Activated CD4-positive, alpha-beta T cell treated with anti-CD3 and anti-CD28 coated beads, Interleukin-2, amount 10 ng/mL, durations not matched to agents 24 days and 14 days (primary cell): ENCODE measurements around the gene ARHGEF17. TPM values are rescaled to one million over a fixed set of nuclear protein-coding genes. Genes with fewer than 3 reads are reported as not detected.
A peak's percentile ranks its signal among the peaks of the same experiment; 100 is the strongest.

Experiments
- DNase-seq: peaks from one replicate; pipeline ENCODE4 v3.0.0; 2022
- H3K27ac Mint-ChIP-seq: one replicate; pipeline ENCODE4 v1.8.0; 2022; ENCODE audit warnings: mild to moderate bottlenecking, mixed read lengths
- H3K27me3 Mint-ChIP-seq: one replicate; pipeline ENCODE4 v1.8.0; 2022; ENCODE audit warnings: mixed read lengths
- H3K36me3 Mint-ChIP-seq: one replicate; pipeline ENCODE4 v1.8.0; 2022; ENCODE audit warnings: low read depth, mild to moderate bottlenecking, mixed read lengths
- H3K4me1 Mint-ChIP-seq: one replicate; pipeline ENCODE4 v1.8.0; 2021; ENCODE audit warnings: mixed read lengths
- H3K4me3 Mint-ChIP-seq: one replicate; pipeline ENCODE4 v1.8.0; 2022; ENCODE audit warnings: mild to moderate bottlenecking, moderate library complexity, mixed read lengths
- H3K9me3 Mint-ChIP-seq: one replicate; pipeline ENCODE4 v1.8.0; 2021; ENCODE audit warnings: mixed read lengths
- intact Hi-C: fragments of 100-400 bp; cut with micrococcal nuclease; formaldehyde crosslinking; loops from one replicate; pipeline ENCODE4 v1.15.1; 2023
- total RNA-seq: library from RNA; stranded (reverse); gene quantifications from 2 replicates; pipeline ENCODE4 v1.2.3, GENCODE V29; 2022

ARHGEF17 gene
- total RNA-seq, 1 donor from 2014 or later: not detected

DNA sequence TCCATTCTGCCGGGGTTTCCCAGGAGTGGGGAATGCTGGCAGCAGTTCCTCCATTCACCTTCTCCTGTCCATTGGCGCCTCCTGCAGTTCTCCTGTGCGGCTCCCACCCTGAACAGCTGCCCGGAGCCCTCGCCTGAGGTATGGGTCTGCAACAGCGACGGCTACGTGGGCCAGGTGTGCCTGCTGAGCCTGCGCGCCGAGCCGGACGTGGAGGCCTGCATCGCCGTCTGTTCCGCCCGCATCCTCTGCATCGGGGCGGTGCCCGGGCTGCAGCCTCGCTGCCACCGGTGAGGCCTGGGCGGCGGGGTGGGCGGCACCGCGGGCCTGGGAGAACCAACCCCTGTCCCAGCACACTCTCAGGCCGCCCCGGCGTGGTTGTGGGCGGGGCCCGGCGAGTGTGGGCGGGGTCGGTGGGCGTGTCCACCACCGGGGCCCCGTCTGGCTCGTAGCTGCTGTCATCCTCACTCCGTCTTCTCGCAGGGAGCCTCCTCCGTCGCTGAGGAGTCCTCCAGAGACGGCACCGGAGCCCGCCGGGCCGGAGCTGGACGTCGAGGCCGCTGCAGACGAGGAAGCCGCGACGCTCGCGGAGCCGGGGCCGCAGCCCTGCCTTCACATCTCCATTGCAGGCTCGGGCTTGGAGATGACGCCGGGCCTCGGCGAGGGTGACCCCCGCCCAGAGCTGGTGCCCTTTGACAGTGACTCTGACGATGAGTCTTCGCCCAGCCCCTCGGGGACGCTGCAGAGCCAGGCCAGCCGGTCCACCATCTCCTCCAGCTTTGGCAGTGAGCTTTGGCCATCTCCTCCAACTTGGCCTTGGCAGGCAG is 54.1 kb downstream of the ARHGEF17 start:
- H3K4me1 Mint-ChIP-seq: peaks cover 10% of the 10 kb centered on the region
- intact Hi-C loops: no loop called here
- H3K36me3 Mint-ChIP-seq: no peaks in the 10 kb centered on the region
- no peak for DNase-seq
- no peaks in the 10 kb centered on the region for H3K9me3 Mint-ChIP-seq
- no peaks in the 10 kb centered on the region for H3K27me3 Mint-ChIP-seq
- H3K4me3 Mint-ChIP-seq: no peak overlapping the region
- H3K27ac Mint-ChIP-seq: no peak overlapping the region

- Mint-ChIP-seq H3K4me1 (peaks cover 19% of the 10 kb centered on the region), H3K9me3 (no peaks in the 10 kb centered on the region), H3K27me3 (no peaks in the 10 kb centered on the region), H3K4me3 (no peak overlapping the region), H3K27ac (no peak overlapping the region), H3K36me3 (no peaks in the 10 kb centered on the region)
- intact Hi-C loops: no loop called here
- DNase-seq: no peak
Measured at GRCh38 chr11:73363147-73363546, 55.1 kb downstream of the ARHGEF17 start.

DNA sequence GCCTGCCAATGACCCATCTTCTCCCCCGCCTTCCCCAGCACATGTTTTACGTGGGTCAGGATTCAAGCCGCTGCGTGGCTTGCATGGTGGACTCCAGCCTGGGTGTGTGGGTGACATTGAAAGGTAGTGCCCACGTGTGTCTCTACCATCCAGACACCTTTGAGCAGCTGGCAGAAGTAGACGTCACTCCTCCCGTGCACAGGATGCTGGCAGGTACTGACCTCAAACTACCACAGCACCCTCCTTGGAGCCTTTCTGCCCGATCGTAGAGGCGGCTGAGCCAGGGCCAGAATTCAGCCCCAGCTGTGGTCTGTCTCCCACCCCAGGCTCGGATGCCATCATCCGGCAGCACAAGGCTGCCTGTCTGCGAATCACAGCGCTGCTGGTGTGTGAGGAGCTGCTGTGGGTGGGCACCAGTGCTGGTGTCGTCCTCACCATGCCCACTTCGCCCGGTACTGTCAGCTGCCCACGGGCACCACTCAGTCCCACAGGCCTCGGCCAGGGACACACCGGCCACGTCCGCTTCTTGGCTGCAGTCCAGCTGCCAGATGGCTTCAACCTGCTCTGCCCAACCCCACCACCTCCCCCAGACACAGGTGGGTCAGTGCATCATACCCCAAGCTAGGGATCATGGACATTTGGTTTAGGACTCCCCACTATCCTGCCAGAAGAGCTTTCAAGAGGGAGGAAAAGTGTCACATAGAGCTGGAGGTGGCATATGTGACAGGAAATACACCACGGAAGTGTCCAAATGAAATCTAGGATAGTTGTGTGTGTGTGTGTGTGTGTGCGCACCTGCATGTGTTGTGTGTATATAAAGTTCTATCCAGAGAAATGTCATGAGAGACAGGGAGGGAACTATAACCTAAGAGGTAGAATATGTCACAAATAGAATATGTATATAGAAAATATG is 57.5 kb downstream of the ARHGEF17 start:
- peaks cover 19% of the 10 kb centered on the region for H3K4me1 Mint-ChIP-seq
- no peak for DNase-seq
- H3K27ac Mint-ChIP-seq: peak overlapping the region; percentile 46
- intact Hi-C loops: no loop called here
- H3K36me3 Mint-ChIP-seq: no peaks in the 10 kb centered on the region
- H3K27me3 Mint-ChIP-seq: no peaks in the 10 kb centered on the region
- H3K9me3 Mint-ChIP-seq: no peaks in the 10 kb centered on the region
- H3K4me3 Mint-ChIP-seq: peak overlapping the region; percentile 7

- Mint-ChIP-seq H3K36me3 (no peaks in the 10 kb centered on the region), H3K4me1 (peaks cover 19% of the 10 kb centered on the region), H3K4me3 (peak overlapping the region; percentile 7), H3K27me3 (no peaks in the 10 kb centered on the region), H3K9me3 (no peaks in the 10 kb centered on the region), H3K27ac (peak overlapping the region; percentile 46)
- peak; percentile 78 for DNase-seq
- intact Hi-C loops: no loop called here
Measured at GRCh38 chr11:73366265-73366610, 58.2 kb downstream of the ARHGEF17 start.

DNA sequence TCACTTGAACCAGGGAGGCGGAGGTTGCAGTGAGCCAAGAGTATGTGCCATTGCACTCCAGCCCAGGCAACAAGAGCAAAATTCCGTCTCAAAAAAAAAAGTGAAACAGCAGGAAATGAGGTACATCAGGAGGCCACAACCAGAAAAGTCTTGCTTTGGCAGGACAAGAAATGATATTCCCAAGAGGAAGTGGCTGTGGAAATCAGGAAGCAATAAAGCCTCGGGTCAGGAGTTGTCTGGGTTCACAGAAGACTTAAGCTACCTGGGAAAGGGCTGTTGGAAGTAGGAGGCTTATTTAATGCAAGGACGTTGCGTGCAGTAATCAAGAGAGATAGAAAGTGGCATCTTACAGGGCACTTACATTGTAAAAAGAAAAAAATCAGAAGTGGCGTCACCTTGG is 58.9 kb downstream of the ARHGEF17 start:
- peaks cover 21% of the 10 kb centered on the region for H3K4me1 Mint-ChIP-seq
- no peaks in the 10 kb centered on the region for H3K27me3 Mint-ChIP-seq
- DNase-seq: no peak
- H3K36me3 Mint-ChIP-seq: no peaks in the 10 kb centered on the region
- no peak overlapping the region for H3K27ac Mint-ChIP-seq
- intact Hi-C loops: no loop called here
- H3K9me3 Mint-ChIP-seq: no peaks in the 10 kb centered on the region
- no peak overlapping the region for H3K4me3 Mint-ChIP-seq

GRCh38 chr11:73367482-73368024 is 59.5 kb downstream of the ARHGEF17 start:
- no peak overlapping the region for H3K4me3 Mint-ChIP-seq
- no peaks in the 10 kb centered on the region for H3K27me3 Mint-ChIP-seq
- peaks cover 21% of the 10 kb centered on the region for H3K4me1 Mint-ChIP-seq
- no peak overlapping the region for H3K27ac Mint-ChIP-seq
- DNase-seq: no peak
- no peaks in the 10 kb centered on the region for H3K36me3 Mint-ChIP-seq
- no peaks in the 10 kb centered on the region for H3K9me3 Mint-ChIP-seq
- intact Hi-C loops: no loop called here

DNA sequence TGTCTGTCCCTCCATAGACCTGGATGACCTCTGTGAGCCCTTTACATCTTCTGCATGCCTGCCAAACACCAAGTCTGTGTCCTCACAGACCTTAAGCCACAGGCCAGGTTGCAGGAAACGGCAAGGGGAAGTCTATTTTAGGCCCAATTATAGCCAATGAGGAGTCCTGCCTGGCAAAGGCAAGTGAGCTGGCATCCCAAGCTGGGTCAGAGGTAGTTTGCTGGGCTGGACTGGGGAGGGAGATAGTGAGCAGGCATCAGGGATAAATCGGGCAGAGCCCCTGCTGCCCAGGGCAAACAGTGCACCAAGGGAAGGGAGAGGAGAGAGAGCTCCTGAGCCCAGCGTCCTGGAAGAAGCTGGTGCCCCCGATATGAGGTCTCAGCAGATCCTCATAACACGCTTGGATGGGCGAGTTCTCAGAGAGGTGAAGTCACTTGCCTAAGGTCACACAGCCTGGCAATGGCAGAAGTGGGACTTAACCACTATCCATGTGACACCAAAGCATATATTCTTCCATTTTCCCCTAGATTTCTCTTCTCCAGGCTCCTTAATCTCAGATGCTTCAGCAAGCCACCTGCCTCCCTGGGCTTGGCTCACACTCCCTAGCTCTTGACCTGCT is 64.4 kb downstream of the ARHGEF17 start:
- H3K4me3 Mint-ChIP-seq: no peak overlapping the region
- H3K27me3 Mint-ChIP-seq: no peaks in the 10 kb centered on the region
- intact Hi-C loops: no loop called here
- peaks cover 19% of the 10 kb centered on the region for H3K4me1 Mint-ChIP-seq
- no peaks in the 10 kb centered on the region for H3K9me3 Mint-ChIP-seq
- H3K27ac Mint-ChIP-seq: no peak overlapping the region
- DNase-seq: no peak
- peaks cover 5% of the 10 kb centered on the region for H3K36me3 Mint-ChIP-seq

GRCh38 chr11:73374151-73374550 is 66.1 kb downstream of the ARHGEF17 start:
- no peaks in the 10 kb centered on the region for H3K9me3 Mint-ChIP-seq
- peaks cover 25% of the 10 kb centered on the region for H3K4me1 Mint-ChIP-seq
- H3K36me3 Mint-ChIP-seq: peaks cover 10% of the 10 kb centered on the region
- intact Hi-C loops: no loop called here
- H3K27ac Mint-ChIP-seq: no peak overlapping the region
- DNase-seq: no peak
- H3K27me3 Mint-ChIP-seq: no peaks in the 10 kb centered on the region
- no peak overlapping the region for H3K4me3 Mint-ChIP-seq

GRCh38 chr11:73375830-73376159 is 67.7 kb downstream of the ARHGEF17 start:
- intact Hi-C loops: loop anchor here (1.0 to 5.0 kb wide), 4 partner anchors 24 to 607 kb away; partner anchors contain the start of genes ARHGEF17, FAM168A and UCP2
- Mint-ChIP-seq H3K4me3 (peak overlapping the region; percentile 94), H3K27ac (peak overlapping the region; percentile 81), H3K4me1 (peaks cover 30% of the 10 kb centered on the region), H3K9me3 (no peaks in the 10 kb centered on the region), H3K36me3 (peaks cover 12% of the 10 kb centered on the region), H3K27me3 (no peaks in the 10 kb centered on the region)
- no peak for DNase-seq

DNA sequence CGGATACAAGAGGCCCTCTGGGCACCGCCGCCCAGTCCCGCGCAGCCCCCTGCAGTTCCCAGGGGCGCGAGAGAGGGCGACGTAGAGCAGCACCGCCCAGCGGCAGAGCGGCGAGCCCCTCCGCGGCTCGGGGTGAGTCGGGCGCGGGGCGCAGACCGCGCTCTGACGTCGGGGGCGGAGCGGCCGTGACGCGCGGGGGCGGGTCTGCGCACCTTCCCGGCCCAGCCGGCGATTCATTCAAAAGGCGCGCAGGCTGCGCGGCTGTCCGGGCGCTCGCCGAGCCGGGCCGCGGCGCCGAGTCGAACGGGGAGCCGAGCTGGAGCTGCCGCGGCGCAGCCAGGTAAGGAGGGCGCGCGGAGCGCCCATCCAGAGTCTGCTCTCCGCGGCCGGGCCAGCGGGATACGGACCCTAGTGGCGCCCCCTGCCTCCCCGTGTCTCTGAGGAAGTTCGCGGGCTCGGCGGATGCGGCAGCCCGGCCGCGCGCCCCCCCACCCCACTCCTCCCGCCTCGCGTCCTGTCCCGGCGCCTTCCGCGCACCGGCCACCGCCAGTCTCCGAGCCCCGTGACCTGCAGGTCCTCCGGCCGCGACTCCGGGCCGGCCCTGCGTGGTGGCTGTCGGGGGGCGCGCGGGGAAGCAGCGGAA is 68.2 kb downstream of the ARHGEF17 start, which contains the start of gene RELT:
RELT (plus strand) TSS at position 240 of the 643 bp plus-strand sequence. CDS start 12,738 bp downstream, outside the sequence.
- H3K4me3 Mint-ChIP-seq: peak within 1 kb of the TSS; percentile 94
- intact Hi-C loops: loop anchor here (1.0 to 5.0 kb wide), 4 partner anchors 25 to 607 kb away; partner anchors contain the start of genes ARHGEF17, FAM168A and UCP2

DNA sequence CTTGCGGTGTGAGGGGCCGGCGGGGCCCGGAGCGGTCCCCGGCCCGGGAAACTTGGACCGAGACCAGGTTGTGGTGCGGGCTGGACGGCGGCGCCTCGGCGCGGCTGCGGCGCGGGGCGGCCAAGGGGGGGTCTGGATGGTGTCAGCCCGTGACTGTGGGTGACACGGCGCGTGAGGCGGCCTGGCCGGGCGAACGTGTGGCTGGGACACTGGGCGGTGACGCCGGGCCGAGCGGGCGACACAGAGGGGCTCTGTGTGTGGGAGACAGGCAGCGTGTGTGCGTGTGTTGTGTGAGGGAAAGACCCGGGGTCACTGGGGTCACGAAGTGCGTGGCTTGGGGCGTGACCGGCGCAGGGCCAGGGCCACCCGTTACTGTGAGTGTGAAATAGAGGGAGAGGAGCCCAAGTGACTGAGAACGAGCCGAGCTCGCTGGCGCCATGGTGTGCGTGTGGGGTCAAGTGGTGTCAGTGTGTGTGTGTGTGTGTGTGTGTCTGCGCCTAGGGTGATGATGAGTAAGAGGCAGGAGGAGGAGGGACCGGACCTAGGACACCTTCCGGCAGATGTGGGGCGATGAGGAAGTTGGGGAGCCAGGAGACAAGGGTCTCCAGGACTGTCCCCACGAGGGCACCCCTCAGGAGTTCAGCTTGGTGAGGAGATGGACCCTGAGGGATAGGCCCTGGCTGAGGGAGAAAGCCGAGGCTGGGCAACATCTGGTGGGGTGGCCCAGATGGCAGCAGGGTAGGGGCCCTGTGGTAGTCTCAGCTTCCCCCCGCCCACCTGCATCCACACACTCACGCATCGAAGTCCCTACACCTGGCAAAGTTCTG is 68.9 kb downstream of the ARHGEF17 start:
- Mint-ChIP-seq H3K4me3 (peak overlapping the region; percentile 94), H3K4me1 (peaks cover 35% of the 10 kb centered on the region), H3K27ac (peak overlapping the region; percentile 95), H3K36me3 (peaks cover 12% of the 10 kb centered on the region), H3K9me3 (no peaks in the 10 kb centered on the region), H3K27me3 (no peaks in the 10 kb centered on the region)
- intact Hi-C loops: loop anchor here (1.0 to 5.0 kb wide), 4 partner anchors 26 to 606 kb away; partner anchors contain the start of genes ARHGEF17, FAM168A and UCP2
- DNase-seq: peak; percentile 89

More for the DNA sequence above, 68.2 kb downstream of the ARHGEF17 start, which contains the start of gene RELT:
- H3K9me3 Mint-ChIP-seq: no peaks in the 10 kb centered on the region
- peak; percentile 99 for DNase-seq
- no peaks in the 10 kb centered on the region for H3K27me3 Mint-ChIP-seq
- peak within 1 kb of the TSS; percentile 95 for H3K27ac Mint-ChIP-seq
- H3K4me1 Mint-ChIP-seq: peaks cover 35% of the 10 kb centered on the region
- peaks cover 12% of the 10 kb centered on the region for H3K36me3 Mint-ChIP-seq

GRCh38 chr11:73379189-73379880 is 71.3 kb downstream of the ARHGEF17 start:
- intact Hi-C loops: loop anchor here (5.0 kb wide), 1 partner anchor 72 kb away; the partner anchor contains the start of gene ARHGEF17
- Mint-ChIP-seq H3K27me3 (no peaks in the 10 kb centered on the region), H3K27ac (no peak overlapping the region), H3K9me3 (no peaks in the 10 kb centered on the region), H3K36me3 (peaks cover 12% of the 10 kb centered on the region), H3K4me1 (peaks cover 53% of the 10 kb centered on the region), H3K4me3 (no peak overlapping the region)
- DNase-seq: no peak
